Measurements from ENCODE around the gene SBK2.

DNA sequence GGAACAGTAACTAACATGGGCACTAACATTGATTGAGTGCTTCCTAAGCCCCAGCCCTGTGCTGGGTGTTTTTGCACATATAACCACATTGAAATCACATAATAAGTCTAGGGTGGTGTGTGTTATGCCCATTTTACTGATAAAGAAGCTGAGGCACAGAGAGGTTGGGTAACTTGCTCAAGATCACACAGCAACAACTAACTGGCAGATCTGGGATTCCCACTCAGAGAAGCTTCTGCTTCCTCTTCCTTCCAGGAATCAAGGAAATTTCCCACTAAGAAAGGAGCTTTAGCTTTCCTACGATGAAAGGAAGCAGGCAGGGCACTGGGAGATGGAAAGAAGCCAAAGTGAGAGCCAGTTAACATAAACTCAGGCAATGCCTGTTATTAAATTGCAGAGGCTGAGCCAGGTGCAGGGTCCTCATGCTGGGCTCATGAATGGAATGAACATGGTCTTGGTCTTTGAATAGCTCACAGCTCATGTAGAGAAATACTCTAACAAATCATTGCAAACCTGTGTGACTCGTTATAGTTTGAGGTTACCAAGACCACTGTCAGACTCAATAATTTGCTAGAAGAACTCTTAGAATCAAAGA lies 38.6 kb downstream of the SBK2 start:
- TF ChIP-seq, protein P1, sequence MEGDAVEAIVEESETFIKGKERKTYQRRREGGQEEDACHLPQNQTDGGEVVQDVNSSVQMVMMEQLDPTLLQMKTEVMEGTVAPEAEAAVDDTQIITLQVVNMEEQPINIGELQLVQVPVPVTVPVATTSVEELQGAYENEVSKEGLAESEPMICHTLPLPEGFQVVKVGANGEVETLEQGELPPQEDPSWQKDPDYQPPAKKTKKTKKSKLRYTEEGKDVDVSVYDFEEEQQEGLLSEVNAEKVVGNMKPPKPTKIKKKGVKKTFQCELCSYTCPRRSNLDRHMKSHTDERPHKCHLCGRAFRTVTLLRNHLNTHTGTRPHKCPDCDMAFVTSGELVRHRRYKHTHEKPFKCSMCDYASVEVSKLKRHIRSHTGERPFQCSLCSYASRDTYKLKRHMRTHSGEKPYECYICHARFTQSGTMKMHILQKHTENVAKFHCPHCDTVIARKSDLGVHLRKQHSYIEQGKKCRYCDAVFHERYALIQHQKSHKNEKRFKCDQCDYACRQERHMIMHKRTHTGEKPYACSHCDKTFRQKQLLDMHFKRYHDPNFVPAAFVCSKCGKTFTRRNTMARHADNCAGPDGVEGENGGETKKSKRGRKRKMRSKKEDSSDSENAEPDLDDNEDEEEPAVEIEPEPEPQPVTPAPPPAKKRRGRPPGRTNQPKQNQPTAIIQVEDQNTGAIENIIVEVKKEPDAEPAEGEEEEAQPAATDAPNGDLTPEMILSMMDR (conservative IDR thresholded peaks at IDR 0.05 in 1 of 2, IDR thresholded peaks at IDR 0.05 in 1 of 2; ENCODE audit: extremely low read depth in 1 of 2, insufficient read depth in 1 of 2, low read depth in 1 of 2, low read length in 2 of 2): no peak
- TF ChIP-seq EZH2 (IDR thresholded peaks at IDR 0.05; ENCODE audit: borderline replicate concordance, low read length): no peak
